Thyroid gland (tissue), 4 donors: ENCODE data around the gene LDLRAD4.

Experiments used
- POLR2A ChIP-seq, 2 donors: fragments of 450-650 bp; IDR thresholded peaks; one replicate each; pipeline ENCODE4 v1.6.1; 2017; ENCODE audit warnings: antibody characterized with exemption in 2 of 2, mild to moderate bottlenecking in 2 of 2, moderate library complexity in 1 of 2
- TF ChIP-seq, protein P1 (sequence below), 6 experiments: fragments of 200-600 bp in 3 of 6; fragments of 450-650 bp in 3 of 6; sonication (generic) in 3 of 6; IDR thresholded peaks; one replicate each; pipeline ENCODE4 v1.5.1; 2016 to 2019; ENCODE audit warnings: antibody characterized with exemption in 6 of 6, mild to moderate bottlenecking in 2 of 6, inconsistent platforms in 1 of 6, moderate library complexity in 1 of 6

DNA sequence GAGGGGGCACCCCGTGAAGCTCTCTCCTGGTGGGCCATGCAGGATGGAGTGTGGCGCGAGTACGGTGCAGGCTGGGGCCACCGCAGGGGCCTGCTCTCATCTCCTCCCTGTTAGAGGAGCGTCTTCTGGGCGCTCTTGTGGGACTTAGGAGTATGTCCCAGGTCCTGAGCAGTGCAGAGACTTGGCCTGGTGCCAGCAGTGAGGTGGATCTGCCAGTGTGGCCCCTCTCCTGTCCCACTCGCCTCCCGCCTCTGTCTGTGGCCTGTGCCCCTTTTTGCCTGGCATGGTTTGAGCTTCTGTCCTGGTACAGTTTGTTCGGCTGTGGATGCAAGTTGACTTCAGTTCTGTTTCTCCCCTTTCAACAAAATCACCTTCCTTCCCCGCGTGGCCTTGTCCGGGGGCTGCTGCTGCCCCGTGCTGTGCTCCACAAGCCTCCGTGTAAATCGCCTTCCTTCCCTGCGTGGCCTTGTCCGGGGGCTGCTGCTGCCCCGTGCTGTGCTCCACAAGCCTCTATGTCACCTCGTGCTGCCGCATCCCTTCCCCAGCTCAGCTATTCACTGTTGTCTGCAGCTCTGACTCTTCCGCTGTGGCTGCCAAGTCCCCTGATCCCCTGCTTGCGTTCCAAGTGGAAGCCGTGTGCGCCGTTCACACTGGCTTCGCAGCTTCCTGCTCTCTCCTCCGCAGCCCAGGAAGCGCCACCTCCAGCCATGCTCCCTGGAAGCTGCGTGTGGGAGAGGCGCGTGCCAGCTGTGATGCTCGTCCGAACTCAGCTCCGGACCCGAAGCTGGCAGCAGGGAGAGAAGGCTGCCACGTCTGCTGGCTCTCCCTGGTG is 13.7 kb downstream of the LDLRAD4 start:
- TF ChIP-seq, protein P1, sequence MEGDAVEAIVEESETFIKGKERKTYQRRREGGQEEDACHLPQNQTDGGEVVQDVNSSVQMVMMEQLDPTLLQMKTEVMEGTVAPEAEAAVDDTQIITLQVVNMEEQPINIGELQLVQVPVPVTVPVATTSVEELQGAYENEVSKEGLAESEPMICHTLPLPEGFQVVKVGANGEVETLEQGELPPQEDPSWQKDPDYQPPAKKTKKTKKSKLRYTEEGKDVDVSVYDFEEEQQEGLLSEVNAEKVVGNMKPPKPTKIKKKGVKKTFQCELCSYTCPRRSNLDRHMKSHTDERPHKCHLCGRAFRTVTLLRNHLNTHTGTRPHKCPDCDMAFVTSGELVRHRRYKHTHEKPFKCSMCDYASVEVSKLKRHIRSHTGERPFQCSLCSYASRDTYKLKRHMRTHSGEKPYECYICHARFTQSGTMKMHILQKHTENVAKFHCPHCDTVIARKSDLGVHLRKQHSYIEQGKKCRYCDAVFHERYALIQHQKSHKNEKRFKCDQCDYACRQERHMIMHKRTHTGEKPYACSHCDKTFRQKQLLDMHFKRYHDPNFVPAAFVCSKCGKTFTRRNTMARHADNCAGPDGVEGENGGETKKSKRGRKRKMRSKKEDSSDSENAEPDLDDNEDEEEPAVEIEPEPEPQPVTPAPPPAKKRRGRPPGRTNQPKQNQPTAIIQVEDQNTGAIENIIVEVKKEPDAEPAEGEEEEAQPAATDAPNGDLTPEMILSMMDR (IDR thresholded peaks at IDR 0.05): no peak
- no peak for TF ChIP-seq POLR2A (IDR thresholded peaks at IDR 0.05)
